GM18498 (cell line): ENCODE measurements around the gene TRIO.

Experiments
- ATAC-seq: cut with Tn5 transposase; IDR thresholded peaks from one replicate; pipeline ENCODE4 v1.9.1; 2021; ENCODE audit warnings: mild to moderate bottlenecking, moderate library complexity; ENCODE audit not compliant: unreplicated experiment

TRIO gene

DNA sequence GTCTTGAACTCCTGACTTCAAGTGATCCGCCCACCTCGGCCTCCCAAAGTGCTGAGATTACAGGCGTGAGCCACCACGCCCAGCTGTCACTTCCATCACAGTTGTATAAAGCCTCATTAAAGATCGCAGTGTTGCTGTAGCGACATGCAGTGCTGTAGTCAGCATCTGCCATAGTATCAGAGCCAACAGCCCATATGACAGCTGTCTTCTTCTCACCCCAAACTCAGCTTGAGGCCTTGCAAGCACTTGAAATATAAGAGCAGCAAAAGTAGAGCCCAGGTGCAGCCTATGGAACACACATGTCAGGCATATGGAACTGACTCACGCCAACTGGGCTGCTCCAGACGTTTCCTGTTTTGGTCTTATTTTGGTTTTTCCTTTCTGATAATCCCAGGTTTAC is 167.8 kb downstream of the TRIO start:
- no peak for ATAC-seq

DNA sequence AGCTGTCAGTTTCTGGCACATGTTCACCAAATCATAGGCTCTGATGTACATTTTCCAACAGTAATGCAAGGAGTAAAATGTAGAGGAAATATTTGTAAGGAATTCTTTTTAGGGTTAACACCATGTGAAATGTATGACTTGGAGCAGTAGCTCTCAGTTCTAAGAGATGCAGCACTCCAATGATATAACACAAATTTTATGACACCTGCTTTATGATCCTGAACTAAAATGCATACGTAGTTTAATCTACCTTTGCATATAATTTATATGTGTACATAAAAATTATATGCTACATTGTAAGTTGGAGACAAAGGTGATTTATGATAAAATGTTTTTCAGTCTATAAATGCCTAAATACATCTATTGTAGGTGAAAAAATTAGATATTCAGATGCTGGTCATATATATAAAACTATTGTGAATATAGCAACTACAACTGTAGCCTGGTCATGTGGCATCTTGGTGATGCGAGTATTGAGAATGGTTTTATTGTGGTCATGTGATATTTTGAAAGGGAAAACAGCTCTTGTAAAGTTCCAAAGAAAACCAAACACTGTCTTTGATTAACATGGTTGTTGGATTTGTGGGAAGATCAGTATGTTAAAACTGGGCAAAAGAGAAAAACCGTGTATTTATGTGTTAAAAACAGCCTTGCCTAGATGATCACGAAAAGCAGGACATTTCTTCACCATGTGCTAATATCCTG is 171.0 kb downstream of the TRIO start:
- ATAC-seq, result no peak

DNA sequence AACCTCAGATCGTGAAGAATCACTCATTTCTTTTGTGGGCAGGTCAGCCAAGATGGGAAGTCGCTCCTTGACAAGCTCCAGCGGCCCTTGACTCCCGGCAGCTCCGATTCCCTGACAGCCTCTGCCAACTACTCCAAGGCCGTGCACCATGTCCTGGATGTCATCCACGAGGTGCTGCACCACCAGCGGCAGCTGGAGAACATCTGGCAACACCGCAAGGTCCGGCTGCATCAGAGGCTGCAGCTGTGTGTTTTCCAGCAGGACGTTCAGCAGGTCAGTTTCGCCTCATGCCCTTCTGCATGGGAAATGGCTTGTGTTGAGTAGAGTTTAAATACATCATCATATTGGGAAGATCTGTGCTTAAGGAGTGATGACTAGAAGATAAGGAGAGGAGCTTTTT is 173.3 kb downstream of the TRIO start:
- ATAC-seq, result no peak

DNA sequence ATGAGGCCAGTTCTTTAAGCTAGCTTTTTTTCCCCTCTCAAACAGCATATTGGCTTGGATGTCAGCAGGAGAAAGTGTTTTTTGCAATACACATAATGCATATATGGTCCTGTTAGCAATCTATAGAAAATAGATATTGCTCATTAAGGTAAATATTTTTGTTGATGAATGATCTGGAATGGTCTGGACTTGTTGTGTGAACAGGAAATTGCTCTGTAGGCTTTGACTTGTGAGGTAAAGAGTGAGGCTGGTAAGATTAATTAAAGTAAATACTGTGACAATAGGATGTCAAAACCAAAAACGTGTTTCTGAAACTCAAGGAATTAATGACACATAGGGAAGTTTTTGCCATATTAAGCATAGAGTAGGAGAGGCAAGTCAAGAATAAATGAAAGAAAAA is 176.0 kb downstream of the TRIO start:
- no peak for ATAC-seq

DNA sequence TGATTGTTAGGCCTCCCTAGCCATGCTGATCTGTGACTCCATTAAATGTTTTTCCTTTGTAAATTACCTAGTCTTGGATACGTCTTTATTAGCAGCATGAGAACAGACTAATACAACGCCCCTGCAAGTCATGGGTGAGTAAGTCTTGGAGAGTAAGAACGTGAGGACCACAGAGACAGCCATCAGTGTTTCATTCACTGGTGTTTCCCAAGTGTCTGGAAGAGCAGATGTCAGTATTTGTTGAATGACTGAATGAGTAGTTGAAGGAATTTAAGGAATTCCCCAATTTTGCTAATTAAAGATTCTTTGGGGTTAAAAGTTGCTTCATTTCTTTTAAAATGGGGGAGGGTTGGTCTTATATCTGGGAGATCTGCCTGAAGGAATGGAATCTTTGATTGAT is 178.8 kb downstream of the TRIO start:
- ATAC-seq, result no peak

DNA sequence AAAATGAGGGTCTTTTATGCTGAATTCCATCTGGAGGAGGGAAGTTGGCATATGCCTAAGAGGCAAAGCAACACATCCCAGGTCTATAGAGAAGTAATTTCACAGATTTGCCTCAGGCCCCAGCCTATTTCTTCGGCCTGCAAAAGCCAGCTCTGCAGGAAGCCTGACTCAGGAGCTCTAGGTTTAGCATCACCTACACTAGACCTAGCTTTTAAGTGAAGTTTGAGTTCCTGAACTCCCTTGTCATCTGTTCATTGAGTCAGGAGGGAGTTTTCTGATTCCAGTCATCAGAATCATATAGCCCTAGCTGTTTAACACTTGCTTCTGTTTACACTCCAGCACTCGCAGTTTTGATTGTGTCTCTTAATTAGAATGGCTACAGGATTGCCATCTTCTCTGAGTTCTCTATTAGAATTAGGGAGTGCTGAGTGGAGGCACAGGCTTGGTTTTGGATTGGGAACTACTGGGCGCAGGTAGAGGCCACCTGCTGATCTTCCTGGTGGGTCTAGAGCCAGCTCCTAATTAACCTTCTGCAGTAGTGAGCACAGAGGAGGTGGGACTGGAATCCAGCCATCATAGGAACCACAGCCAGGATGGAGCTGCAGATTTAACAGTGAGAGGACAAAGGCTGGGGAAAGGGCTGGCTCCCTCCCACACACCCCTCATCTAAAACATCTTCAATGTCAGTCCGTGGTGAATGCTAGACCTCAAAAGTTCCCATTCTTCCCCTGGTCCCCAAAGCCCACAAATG is 179.5 kb downstream of the TRIO start:
- no peak for ATAC-seq

DNA sequence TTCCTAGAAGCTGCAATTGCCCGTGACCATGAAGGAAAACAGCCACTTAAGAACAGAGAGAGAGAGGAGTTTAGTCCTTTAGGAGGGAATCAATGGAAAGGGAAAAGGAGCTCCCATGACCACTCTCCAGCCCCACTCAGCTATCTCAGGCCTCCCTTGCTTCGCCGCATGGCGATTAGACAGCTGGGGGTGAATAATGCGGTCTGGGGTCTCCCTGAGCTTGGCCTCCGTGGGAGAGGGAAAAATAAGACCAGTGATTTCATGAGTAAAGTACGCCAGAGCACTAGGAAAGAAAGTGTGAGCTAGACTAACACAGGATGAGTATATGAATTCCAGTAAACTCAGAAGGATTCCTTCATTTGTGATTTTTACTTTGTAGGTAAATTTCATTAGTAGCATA is 180.3 kb downstream of the TRIO start:
- no peak for ATAC-seq

DNA sequence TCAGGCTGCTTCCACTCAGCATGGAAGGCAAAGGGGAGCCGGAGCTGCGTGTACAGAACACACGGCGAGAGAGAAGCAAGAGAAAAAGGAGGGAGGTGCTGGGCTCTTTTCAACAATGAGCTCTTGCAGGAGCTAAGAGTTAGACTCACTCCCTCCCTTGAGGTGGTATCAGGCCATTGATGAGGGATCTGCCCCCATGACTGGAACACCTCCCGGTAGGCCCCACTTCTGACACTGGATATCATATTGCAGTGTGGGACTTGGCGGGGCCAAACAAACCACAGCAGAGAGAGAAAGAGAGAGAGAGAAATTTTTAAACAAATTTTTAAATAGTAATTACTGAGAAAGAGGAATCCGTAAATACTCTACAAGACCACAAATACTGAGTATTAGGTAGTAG is 182.2 kb downstream of the TRIO start:
- ATAC-seq, result no peak

DNA sequence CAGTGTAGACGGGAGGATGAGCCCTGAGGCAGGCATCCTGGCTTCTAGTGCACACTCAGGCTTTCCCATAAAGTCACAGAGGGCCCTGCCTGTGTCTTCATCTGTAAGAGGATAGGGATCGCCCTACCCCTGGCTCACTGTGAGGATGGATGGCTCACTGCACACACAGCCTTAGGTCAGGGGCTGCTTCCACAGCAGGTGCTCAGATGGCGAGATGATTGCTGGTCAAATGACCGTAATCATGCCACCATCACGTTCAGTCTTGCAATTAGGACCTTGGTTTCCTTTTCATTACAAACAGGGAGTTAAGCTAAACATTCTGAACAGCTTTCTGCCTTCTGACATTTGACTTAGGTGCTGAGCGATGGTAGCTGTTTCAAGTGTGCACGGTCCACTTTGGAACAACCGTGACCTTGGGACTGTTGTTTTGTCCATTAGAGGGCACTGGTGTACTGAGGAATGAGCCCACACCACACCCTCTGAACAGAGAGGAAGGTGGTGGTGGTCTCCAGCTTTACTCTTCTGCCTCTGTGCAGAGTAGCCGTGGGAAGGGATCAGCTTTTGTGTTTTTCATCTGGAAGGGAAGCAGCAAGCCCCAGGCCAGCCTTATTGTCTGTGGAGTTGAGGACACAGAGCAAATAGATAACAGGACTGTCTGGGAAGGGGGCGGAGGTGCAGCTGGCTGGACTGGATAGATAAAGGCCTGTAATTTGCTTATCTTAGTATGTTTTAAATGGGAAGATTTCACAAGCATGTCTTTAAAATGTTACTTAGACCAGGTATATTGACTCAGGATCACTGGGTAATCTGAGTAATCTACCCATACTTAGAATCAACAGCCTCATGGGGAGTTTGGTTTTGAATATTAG is 183.1 kb downstream of the TRIO start:
- no peak for ATAC-seq

DNA sequence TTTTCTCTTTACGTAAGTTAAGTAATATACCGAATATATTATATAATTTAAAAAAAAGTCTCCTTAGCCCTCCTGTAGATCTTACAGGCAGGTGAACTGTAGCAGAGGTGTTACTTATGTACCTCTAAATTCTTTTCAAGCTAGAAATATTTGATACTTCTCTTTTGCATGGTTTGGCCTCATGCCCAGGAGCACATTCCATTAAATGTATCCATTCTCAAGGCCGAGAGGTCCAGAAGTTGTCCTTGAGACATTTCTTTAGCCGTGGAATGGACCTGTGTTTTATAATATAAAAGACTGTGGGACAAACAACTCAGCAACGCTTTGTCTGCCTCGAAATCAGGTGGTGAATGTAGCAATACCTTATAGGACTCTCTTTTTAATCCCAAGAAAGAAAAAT is 184.5 kb downstream of the TRIO start:
- ATAC-seq, result no peak

DNA sequence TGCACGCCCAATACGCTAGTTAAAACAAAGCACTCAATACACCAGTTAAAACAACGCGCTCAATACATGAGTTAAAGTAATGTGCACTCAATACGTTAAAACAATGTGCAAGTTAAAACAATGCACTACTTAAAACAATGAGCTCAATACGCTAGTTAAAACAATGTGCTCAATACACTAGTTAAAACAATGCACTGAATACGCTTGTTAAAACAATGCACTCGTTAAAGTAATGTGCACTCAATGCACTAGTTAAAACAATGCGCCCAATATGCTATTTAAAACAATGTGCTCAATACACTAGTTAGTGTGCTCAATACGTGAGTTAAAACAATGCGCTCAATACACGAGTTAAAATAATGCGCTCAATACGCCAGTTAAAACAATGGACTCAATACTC is 185.0 kb downstream of the TRIO start:
- ATAC-seq, result no peak

DNA sequence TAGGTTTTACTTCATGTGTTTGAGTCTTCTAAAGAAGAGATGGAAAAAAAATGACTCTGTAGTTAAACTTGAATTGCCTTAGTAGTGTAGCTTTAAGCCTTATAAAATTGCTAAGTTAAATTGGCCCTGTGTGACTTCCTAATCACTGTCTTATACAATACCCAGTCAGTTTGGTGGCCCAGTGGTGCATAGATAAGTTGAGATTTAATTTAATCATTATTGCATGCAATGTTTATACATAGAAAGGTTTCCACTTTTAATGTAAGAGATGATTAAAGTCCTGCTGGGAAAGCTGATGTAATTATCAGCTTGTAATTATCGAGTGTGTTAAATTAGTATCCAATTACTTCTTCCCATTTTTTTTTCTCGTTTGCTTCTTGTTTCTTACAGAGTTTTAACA is 187.1 kb downstream of the TRIO start:
- no peak for ATAC-seq

DNA sequence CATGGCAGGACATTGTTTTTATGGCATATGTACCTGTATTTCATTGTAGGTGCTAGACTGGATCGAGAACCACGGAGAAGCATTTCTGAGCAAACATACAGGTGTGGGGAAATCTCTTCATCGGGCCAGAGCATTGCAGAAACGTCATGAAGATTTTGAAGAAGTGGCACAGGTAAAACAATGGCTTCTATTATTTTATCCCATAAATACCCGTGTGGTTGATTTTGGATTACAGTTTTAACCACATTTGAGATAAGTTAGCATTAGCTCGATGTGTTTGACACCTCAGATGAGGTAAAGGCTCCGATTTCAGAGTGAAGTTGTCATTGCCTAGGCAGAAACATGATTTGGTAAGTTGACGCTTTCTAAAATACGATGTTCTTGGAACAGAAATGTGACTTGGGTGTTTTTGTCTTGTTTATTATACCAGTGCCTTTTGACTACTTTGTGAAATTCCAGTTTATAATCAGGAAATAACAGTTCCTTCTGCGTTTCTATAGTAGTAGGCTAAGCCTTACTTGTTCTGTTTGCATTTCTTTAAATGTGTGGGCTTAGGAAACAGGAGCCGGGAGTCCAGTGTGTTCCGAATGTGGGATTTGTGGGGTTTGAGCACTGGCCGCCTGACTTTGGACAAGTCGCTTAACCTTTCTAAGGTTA is 187.7 kb downstream of the TRIO start:
- no peak for ATAC-seq

DNA sequence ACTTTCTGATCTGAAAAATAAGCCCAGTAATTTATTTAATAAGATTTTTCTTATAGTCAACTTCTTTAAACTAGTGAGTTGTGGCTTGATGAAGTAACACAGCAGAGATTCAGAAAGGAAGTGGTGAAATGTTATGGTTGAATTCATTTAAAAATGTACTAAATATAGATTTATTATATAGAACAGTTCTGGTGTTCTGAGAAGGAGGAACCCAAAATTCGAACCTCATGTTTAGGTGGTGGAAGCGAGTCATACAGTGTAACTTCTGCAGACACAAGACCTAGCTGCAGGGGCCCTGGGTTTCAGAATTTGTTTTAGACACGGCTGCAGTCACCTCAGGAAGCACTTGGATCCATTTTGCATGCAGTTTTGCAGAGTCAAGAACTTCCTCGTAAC is 188.2 kb downstream of the TRIO start:
- peak; percentile 70 for ATAC-seq

DNA sequence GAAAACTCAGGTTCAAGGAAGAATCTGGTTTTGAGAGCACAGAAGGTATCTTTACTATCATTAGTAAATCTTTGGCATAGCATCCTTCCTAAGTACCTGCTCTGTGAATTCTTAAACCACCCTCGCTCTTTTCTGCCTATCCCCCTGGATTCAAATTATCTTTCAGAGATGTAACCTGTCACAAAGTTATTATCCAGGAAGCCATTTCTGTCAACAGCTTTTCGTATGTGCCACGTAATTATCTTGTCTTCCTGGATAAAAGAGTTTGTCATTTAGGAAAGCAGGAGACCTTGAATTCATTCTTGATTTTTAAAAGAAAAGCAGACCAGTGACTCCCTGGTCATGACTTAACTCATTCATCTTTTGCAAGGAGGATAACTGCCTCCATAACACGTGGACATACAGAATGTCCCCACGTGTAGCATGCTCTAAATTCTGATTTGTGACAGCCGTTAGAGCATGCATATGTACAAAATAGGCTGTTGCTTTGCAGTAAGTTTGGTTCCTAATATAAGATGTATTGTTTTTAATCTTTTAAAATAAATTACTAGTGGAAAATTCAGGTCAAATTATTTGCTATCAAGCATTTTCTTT is 189.0 kb downstream of the TRIO start:
- ATAC-seq, result no peak

DNA sequence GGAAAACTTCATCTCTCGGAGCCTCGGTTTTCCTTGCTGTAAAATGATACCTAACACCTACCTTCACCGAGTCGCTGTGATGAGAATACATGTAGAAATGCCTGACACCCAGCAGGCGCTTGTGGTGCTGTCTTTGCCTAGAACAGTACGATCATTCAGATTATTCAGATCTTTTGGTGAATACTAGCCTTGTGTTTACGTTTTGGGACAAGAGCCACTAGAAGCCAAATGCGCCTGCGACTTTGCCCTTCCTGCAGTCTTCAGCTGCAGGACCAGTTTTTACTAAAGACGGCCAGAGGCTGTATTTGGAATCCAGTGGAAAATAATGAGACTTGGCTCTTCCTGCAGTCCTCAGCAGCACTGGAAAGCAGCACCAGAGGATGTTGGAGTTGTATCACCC is 189.6 kb downstream of the TRIO start:
- ATAC-seq, result no peak

DNA sequence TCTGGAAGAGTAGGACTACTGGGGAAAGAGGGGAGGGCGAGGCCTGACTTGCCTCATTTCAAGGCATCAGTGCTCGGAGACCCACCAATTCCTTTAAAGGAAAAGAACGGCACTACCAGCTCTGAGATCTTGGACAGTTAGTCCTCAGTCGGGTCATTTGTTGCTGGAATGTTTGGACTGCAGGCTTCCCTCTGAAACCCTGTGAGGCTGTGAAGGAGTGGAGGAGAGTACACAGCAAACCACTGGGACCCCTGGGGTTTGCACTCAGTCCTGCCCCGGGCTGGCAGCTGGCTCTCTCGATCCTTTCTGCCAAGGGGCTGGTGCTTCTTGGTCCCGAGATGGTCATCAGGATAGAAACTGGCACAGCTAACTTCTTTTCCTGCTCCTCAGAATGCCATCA is 194.5 kb downstream of the TRIO start:
- ATAC-seq, result no peak

DNA sequence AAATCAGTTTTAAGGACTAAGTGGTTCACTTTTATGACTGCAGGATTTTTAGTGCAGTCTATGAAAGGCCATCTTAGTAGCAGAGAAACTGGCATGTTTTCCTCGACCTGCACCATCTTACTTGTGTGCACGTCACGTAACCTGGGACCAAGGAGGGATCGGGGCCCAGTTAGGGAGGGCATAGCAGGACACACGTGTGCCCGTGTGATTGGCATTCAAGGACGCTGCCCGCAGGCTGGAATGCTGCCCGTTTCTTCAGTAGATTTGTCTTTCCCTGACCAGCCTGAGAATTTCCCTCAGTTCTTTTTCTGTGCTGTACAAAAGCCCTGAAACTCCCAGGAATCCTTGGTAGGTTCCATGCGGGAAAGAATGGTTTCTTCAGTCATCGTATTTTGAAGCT is 196.3 kb downstream of the TRIO start:
- ATAC-seq, result no peak

DNA sequence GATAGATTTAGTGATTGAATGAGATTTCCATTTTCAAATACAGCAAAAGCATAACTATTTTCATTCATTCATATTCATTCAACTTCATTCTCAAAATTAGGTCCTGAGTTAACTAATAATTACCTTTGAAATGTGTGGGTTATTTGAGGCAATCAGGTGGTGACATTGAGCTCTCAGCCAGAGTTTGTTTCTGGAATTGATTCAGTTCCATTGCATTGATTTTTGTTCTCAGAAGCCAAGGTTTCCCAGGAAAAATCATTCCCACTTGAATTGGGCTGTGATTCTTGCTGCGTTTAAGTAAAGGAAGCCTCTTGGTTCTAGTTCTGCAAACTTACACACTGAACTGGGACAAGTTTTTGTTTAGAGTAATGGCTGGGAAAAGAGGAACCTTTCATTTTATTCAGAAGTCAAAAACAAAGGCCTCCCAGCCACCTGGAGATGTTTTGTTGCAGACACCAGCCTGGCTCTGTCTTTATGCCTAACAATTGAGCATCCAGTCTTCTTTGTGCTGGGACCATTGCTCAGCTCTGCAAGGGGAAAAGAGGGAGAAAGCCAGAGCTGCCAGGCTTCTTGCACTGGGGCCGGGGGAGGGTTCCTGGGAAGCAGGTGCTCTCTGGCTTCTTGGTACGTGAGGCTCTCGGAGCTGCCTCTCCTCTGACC is 198.6 kb downstream of the TRIO start:
- ATAC-seq, result no peak

DNA sequence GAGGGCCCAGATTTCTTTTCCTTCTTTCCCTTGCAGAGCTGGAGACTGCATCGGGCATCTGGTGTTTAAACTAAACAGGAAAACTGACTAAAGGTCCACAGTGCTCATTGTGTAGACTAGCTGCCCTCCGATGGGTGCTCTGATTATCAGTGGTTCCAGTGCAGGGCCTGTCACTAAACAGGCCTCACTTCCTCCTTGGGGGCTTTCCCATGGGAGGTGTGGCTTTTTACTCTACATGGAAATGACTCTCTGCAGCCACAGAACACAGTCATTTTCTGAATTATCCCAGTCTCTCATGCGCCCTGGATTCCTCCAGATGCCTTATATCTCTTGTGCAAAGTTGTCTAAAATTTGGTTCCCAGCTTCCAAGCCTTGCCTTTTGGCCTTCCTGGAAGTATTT is 199.2 kb downstream of the TRIO start:
- peak; percentile 90 for ATAC-seq
